Globus pallidus (tissue), 1 donor: ENCODE results near the gene SORCS2.

Experiments
- DNase-seq: peaks from one replicate; pipeline ENCODE4 v3.0.0-alpha.2; 2015; ENCODE audit warnings: low spot score

Gene SORCS2

DNA sequence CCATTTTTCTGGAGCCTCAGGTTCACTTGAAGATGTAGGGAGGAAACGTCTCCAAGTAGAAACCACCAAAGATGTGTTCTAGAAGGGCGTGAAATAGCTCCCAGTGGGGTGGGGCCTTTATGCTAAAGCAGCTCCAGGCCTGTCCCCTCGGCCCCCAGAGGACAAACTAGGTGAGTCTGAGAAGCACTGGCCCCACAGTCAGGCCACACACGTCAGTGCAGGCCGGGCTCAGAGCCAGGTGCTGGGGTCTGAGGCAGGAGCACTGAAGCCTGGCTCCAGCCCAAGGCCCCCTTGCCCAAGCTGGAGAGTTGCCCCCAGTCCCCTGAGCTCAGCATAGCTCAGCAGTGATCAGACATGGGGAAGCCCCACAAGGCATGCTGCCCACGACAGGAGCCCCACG is 337.7 kb downstream of the SORCS2 start:
- DNase-seq: no peak

DNA sequence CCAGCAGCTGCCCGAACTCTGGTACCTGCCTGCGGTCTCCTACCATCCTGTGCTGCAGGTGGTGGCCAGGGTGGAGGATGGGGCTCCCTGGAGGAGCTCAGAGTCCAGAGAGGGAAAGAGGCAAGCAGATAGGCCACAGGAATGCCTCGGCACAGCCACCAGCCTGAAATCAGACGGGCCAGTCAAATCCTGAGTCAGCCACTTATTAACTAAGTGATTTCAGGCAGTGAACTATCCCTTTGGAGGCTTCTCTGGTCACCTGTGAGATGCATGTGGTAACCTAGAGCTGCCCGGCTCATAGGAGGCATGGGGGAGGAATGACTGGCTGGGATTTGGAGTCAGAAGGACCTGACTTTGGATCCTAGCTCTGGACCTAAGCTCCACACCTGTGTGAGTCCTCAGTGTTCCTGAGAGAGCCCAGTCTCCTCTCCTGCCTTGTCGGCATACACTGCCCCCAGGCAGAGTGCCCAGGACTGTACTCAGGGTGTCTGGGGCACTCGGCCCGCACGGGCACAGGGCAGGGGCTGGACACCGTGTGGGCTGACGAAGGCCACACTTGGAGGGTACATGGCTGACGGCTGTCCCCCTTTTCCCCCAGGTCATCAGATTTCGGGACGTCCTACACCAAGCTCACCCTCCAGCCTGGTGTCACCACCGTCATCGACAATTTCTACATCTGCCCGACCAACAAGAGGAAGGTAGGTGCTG is 338.7 kb downstream of the SORCS2 start:
- DNase-seq: no peak

DNA sequence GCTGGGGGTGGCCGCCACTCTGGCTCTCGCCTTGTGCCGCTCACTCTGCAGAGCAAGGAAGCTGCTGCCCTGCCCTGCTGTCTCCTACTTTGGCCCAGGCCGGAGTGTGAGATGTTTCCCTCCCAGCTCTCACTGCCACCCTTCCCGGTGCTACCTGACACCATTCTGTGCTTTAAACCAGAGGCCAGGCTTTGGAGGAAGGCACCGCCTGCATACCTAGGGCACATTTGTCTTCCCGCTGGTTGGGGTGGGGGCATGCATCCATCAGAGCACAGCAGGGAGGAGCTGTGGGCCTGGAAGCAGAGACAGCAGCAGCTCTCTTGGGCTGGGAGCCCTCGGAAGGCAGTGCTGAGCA is 339.3 kb downstream of the SORCS2 start:
- no peak for DNase-seq

DNA sequence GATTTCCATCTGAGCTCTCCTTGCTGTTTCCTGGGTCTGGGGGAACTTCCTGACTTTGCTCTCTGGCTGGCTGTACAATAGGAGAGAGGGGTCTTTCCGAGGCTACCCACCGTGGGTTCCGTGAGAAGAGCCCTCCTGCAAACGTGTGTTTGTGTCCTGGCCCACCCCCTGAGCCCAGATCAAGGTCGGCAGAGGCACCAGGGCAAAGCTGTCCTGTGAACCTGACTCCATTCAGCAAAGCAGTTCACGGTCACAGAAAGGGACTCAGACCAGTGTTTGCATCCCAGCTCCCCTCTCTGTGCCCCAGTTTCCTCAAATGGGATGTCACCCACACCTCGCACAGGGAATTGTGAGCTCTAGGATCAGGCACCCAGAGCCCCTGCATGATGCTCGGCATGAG is 339.7 kb downstream of the SORCS2 start:
- DNase-seq: no peak

DNA sequence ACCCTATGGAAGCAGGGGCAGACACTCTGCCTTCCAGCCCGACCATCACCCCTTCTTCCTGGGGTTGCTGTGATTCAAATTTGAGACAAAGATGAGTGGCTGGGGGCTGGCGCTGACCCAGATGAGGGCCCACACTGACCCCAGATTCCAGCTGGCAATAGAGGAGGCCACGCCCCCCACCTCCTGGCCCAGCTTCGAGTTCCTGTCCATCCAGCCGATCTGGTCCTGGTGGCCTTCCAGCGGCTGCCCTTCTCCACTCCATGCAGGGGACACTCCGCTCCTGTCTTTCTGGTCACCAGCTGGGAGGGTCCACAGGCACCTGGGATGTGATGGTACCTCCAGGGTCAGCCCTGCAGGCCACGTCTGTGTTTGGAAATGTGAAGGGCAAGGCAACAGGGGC is 340.9 kb downstream of the SORCS2 start:
- DNase-seq: no peak

DNA sequence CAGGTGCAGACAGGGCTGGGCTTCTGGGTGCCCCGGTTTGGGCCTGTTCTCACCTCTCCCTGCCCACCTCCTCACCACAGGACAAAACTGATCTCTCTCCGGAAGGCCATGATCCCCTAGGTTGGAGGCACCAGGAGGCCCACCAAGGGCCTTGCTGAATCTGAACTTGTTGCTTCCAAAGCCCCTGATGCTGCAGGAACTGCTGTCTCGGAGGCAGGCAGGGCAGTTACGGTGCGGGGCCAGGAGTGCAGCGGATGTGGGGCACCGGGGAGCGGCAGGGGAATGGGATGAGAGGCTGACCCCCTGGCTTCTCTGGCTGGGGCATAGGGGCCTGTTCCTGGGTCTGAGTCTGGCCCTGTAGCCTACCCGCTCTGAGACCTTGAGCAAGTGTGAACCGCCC is 342.8 kb downstream of the SORCS2 start:
- no peak for DNase-seq

DNA sequence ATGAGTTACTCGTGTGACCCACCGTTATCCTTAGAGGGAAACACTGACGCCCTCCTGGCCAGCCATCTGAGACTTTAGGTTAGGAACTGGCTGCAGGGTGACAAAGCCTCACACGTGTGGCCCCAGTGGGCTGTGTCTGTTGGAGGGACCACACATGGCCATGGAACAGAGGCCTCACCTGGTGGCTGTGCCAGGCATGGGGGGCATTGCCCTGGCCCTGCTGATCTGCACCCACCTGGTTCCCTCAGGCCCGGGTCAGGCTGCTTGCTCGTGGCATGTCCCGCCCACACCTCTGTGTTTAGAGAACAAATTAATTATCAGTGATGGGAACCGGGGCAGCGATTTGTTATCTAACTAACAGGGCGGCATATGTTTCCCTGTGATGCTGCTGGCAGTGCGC is 343.3 kb downstream of the SORCS2 start:
- DNase-seq: no peak

DNA sequence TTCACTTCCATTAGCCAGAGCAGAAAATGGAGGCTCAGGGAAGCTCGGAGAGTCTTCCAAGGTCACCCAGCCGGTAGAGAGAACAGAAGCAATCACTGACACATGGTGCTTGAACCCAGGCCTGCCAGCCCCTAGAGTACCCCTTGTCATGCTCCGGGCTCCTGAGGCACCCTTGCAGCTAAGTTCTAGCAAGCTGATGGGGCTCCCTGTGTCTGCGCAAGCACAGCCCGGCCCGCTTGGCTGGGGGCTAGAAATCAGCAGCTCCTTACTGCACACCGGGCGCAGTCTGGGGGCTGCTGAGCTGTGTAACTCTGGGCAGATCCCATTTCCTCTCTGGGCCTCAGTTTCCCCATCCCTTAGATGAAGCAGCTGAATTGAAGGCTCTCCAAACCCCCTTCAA is 344.5 kb downstream of the SORCS2 start:
- no peak for DNase-seq

DNA sequence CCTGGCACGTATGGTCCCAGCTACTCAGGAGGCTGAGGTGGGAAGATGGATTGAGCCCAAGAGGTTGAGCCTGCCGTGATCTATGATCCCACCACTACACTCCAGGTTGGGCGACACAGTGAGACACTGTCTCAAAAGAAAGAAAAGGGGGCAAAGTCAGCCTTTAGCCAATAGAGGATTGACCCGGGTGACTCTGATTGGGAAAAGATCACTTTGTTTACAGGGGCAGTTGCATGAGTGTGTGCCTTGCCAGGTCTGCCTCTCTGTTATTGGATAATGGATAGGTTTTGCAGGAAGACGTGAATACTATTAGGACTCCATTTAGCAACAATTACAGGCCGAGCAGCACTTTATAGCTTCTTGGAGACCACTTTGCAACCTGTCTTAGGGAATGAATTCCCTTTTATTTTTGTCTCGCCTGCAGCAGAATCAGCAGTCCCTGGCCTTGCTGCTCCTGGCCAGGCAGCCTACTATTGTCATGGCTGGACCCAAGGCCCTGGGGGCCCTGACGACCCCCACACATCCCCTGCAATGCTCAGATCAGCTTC is 345.6 kb downstream of the SORCS2 start:
- DNase-seq: no peak

DNA sequence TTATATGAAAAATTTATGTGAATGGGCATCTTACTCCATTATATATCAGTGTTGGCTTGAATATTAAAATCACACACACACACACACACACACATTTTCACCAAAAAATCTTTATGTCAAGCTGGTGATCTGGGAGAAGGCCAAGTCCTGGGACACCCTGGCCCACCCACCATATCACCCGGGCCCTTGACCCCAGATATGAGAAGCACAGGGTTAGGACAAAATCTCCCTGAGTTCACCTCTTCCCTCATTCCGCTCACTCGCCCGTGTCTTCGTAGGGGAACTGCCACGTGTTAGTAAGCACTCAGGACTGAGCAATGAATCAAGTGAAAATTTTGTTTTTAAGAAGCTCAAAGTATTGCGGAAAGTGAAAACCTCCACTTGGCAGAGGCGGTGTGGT is 346.2 kb downstream of the SORCS2 start:
- no peak for DNase-seq

DNA sequence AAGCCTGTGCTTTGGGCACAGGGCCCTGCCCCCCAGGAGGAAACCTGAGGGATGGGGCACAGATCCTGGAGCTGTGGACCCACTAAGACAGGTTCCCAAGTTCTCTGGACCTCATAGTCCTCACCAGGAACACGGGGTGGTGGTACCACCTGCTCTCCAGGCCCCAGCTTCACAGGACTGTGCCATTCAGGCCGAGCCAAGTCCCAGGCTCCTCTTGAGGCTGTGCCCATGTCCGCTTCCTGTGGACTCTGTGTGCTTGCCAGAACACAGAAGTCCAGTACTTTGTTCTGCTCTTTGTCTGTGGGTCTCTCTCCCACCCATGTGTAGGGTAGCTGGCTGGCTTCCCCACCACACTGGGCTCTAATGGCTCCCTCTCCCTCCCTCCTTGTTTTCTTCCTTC is 346.8 kb downstream of the SORCS2 start:
- DNase-seq: no peak

DNA sequence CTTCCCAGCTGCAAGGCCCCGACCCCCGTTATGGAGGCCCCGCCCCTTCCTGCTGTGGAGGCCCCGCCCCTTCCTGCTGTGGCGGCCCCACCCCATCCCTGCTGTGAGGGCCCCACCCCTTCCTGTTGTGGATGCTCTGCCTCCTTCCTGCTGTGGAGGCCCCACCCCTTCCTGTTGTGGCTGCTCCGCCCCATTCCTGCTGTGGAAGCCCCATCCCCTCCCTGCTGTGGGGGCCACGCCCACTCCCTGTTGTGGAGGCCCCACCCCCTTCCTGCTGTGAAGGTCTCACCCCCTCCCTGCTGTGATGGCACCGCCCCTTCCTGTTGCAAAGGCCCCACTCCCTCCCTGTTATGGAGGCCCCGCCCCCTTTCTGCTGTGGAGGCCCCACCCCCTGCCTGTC is 347.3 kb downstream of the SORCS2 start:
- no peak for DNase-seq

DNA sequence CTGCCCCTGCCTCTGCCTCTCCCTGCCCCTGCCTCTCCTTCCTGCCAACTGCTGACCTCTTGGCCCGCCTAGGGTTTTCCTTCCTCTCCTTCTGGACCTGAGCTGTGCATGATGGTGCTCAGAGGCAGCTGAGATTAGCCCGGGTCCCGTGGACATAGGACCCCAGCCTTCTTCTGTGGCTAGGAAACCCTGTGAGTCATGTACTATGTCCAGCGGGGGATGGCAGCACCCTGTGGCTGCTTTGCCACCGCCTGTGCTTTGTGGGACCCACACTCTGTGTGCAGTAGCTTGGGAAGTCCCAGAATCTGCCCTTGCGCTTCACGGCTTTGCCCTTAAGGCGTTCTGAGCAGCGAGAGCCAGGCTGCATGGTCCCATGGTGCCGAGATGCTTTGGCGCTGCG is 347.9 kb downstream of the SORCS2 start:
- DNase-seq: no peak

DNA sequence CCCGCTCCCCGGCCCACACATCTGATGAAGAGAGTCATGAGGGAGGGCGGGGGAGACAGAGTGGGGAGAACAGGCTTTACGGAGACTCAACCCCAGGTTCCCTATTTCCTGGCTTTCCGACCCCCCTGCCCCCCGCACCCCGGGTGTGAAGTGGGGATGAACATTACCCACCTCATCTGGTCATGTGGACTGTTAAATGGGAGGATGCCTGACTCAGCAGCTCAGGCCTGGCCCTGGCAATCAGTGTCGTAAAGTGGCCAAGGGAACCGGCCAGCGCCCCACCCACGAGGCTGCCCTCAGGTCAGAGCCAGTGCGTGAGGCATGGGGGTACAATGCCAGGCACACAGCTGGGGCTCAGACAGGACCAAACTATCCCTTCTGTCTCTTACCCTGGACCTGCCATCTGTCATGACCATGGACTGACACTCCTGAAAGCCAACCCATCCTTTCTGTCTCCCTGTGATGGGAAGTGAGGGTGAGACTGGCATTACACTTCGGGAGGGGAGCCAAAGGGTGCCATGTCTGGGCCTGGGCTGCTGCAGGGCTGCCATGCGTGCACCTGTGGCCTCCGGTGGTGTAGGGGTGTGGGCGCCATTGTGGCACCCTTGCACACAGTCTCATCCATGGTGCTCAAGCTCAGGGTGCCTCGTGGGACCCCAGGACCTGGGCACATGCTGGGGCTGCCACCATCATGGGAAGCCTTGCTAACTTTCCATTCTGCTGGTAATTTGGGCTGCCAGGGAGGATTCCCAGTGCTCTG is 348.5 kb downstream of the SORCS2 start:
- no peak for DNase-seq

DNA sequence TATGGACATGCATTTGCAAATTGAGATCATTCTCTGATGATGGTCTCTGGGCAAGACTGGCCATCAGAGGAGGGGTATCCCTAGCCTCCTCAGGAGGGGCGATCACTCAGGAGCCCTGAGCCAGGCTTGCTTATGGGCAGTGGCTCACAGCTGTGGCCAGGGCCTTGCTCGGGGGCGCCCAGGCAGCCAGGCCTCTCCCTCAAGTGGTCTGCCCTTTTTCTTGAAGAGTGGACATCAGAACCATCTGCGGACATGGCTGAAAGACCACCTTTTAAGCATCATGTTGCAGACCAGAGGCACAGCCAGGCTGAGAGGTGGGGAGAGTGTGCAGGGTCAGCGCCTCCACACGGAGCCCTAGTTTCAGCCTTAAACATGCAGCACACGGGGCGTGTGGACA is 349.1 kb downstream of the SORCS2 start:
- DNase-seq: no peak

DNA sequence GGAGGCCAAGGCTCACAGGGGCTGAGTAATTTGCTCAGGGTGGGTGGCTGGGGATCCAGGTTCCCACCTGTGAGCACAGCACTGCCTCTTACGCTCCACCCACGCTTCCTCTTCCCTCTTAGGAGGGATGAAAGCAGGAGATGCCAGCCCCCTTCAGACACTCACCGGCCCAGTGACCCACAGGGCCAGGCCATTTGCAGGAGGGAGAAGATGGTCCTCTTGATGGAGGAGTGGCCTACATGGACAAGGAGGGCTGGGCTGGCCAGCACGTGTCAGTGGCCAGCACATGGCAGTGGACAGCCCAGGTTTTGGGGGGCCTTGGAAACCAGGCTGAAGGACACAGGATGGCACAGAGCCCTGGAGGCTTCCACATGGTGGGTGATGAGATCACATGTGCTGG is 350.4 kb downstream of the SORCS2 start:
- no peak for DNase-seq

DNA sequence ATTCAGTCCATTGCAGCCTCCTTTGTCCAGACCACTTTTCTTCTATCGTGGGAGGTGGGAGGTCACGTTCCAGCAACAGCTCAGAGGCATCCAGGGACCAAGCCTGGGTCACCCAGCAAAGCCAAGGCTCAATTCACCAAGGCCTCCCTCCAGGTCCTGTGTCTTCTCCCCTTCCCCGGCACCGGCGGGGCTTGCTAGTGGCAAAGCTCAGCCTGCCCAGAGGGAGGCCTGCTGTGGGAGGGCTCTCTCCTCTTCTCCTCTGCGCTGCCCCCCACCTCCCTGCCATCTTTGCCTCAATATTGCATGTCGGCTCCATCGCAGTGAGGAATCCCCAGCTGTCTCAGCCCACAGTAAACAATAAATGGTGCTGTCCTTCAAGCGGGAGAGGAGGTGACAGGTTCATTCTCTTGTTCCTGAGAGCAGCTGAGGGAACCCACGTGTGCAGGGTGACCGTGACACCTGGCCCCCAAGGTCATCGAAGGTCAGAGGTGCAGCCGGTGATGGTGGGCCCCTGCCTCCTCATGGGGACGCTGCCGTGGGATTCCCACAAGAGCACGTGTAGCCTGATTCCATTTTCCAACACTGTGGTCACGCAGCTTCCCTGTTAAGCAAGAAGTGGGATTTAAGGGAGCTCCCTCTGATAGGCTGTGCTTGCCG is 353.9 kb downstream of the SORCS2 start:
- no peak for DNase-seq

DNA sequence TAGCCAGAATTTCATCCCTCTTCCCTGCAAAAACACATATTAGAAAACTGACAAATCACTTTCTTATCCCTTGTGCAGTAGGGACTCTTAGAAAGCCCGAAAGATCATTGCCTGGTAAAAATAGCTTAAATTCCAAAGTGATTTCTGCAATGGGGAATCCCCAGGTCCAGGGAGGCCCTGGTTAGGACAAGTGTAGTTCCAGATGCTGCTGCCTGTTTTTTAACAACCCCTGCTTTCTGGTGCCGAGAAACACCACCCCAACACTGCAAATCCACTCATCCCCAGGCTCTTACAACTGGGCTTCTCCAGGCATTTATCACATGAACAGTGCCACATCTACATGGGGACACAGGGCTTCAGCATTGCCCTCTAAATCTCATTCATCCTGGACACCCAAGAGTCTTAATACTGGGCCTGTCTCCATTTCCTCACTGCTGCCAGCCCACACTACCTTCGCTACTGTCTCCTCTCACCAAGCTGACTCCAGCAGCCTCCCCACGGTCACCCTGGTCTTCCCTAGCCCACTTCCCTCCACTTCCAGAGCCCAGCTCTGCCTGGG is 354.6 kb downstream of the SORCS2 start:
- DNase-seq: no peak

DNA sequence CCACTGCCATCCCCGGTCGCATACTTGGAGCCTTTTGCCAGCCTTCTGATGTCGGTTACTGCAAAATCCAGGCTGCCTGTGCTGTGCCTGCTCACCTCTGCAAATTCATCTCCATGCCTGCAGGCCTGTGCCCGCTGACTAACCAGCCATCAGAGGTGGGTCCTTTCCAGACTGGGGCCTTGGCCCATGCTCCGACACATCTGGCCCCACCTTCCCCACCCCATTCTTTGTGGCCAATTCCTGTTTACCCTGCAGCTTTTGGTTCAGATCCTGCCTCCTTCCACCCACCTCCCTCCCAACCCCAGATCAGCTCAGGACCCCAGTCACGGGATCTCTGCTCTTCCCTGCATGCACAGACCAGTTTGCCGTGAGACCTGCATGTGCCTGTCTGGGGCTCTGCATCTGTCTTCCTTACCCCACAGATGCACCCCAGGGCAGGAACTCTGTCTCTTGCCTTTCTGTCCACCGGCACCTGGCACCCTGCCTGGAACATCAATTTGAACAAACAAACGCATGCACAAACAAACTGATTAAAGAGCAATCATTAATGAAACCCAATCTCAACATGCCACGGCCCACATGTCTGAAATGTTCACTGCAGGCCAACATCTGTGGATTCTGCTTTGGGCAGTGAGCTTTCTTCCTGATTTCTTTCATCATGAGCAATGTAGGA is 355.2 kb downstream of the SORCS2 start:
- no peak for DNase-seq

DNA sequence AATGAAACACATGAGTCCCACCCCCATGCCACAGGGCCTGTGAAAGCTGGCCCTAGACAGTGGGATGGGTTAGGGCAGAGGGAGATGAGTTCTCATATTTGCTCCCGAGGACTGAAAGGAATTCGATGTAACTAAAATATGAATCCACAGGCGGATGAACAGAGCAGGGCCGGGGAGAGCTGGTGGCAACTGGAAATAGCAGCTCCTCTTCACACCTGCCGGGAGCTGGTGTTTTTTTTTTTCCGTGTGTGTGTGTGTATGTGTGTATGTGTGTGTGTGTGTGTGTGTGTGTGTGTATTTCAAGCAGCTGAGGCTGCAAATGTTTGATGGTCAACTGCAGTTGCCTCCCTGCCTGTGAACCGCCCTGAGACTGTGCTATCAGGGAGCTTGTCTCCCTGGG is 357.5 kb downstream of the SORCS2 start:
- no peak for DNase-seq

DNA sequence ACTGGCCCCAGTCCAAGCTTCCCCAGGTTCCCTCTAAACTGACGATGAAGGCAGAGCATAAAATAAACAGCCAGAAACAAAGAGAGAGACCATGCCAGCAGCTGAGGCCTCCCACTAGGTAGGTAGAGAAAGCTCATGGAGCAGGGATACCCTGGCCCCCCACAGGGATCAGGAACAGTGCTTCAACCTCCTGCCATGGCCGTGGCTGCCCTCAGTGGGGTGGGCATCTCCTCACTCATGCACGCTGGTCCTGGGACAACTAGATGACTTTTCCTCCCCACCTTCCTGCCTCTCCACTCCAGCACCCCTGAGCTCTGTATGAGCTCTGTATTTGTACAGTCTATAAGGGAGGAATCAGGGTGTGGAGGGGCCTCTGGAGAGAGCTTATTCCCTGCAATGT is 360.1 kb downstream of the SORCS2 start:
- no peak for DNase-seq

DNA sequence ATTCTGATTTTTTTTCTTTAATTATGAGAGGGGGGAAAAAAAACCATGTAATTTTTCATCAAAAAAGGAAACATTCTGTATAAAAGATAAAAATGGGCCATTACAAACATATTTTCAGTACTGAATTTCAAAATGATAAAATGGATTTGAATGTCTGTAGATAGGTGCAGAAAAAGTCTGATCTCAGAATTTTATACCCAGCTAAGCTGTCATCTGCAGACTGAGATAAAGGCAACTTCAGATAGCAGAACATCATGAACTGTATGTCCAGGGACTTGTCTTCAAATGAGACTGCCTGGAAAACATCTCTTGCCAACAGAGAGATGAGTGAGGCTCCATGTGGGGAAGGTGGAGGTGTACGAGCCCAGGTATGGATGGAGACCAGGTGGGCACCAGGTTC is 360.9 kb downstream of the SORCS2 start:
- no peak for DNase-seq
